Rectal smooth muscle tissue (tissue), 1 donor: Measurements from ENCODE around the gene DYRK2.
"Not testable (repeated sequence)": the region's sequence is repeated elsewhere in the genome, so short reads cannot be mapped to it uniquely, and the experiment has no call there.

Experiments
- H3K27ac ChIP-seq: one replicate; pipeline ENCODE4 v1.7.0; 2013; ENCODE audit warnings: low read depth, low read length, inconsistent platforms
- H3K27me3 ChIP-seq: one replicate; pipeline ENCODE4 v1.7.0; 2013; ENCODE audit warnings: low read length; ENCODE audit not compliant: control insufficient read depth, insufficient read depth
- H3K36me3 ChIP-seq: one replicate; pipeline ENCODE4 v1.7.0; 2013; ENCODE audit warnings: low read length; ENCODE audit not compliant: control insufficient read depth, insufficient read depth
- H3K4me1 ChIP-seq: one replicate; pipeline ENCODE4 v1.7.0; 2013; ENCODE audit warnings: low read length; ENCODE audit not compliant: control insufficient read depth, insufficient read depth
- H3K4me3 ChIP-seq: one replicate; pipeline ENCODE4 v1.7.0; 2013; ENCODE audit warnings: low read length
- H3K9ac ChIP-seq: one replicate; pipeline ENCODE4 v1.7.0; 2013; ENCODE audit warnings: low read length

Gene DYRK2

GRCh38 chr12:67664171-67664570 is 15.6 kb downstream of the DYRK2 start:
- no peaks in the 10 kb centered on the region for H3K27me3 ChIP-seq
- H3K4me3 ChIP-seq: no peak overlapping the region
- H3K4me1 ChIP-seq: peaks cover 49% of the 10 kb centered on the region
- H3K9ac ChIP-seq: no peak overlapping the region
- no peaks in the 10 kb centered on the region for H3K36me3 ChIP-seq
- no peak overlapping the region for H3K27ac ChIP-seq

DNA sequence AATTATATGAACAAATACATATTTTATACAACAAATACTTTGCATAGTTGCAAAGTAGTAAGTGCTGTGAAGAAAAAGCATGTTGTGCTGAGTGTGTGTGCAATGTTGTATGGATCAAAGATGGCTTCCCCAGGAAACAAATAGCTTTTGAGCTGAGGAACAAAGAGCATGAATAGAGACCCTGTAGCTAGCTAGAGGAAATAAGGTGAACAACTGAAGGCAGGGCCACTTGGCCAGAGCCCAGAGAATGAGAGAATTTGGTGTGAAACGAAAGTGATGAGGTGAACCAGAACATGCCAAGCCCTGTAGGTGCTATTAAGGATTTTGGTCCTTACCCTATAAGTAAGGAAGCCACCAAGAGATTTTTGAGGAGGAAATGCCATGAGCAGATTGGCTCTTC is 17.1 kb downstream of the DYRK2 start:
- Histone ChIP-seq H3K27me3 (no peaks in the 10 kb centered on the region), H3K36me3 (no peaks in the 10 kb centered on the region), H3K27ac (no peak overlapping the region), H3K4me3 (no peak overlapping the region), H3K4me1 (peaks cover 36% of the 10 kb centered on the region), H3K9ac (no peak overlapping the region)

GRCh38 chr12:67666605-67667004 is 18.1 kb downstream of the DYRK2 start:
- Histone ChIP-seq H3K27ac (peak overlapping the region; percentile 67), H3K27me3 (no peaks in the 10 kb centered on the region), H3K36me3 (no peaks in the 10 kb centered on the region), H3K4me1 (peaks cover 27% of the 10 kb centered on the region), H3K4me3 (no peak overlapping the region), H3K9ac (no peak overlapping the region)

DNA sequence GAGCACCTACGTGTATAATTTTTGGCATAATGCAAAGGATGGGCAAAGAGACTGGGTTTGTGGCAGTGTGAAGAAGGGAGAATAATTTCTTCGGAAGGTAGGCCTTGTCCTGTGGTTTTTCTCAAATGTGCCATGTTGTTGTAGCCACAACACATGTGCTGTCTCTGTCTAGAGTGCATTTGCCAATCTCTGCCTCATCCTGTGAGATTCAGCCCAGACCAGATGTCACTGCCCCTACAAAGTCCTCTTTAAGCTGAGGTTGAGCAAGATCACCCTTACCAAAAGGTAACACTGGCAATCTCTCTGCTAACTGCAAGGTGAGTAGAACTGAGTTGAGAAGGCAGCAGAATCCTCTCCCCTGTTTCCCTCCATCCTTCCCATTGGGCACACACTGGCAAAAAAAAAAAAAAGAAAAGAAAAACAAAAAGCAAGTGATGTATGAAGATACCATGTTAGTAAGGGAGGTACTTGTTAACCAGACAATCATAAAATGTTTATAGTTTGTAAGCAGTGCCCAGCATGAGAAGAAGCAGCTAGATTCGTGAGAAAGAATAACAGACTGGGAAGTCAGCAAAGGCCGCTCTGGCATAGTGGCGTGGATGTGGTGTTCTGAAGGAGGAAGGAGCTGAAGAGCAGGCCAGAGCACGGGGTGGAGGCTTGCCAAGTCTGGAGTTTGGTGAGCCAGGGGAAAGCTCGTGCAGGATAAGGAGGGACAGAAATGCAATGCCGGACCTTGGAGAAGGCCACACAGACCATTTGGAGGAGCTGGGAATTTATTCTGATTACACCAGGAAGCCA is 18.9 kb downstream of the DYRK2 start:
- Histone ChIP-seq H3K4me1 (peaks cover 23% of the 10 kb centered on the region), H3K9ac (no peak overlapping the region), H3K27me3 (no peaks in the 10 kb centered on the region), H3K4me3 (no peak overlapping the region), H3K36me3 (no peaks in the 10 kb centered on the region), H3K27ac (peak overlapping the region; percentile 67)

DNA sequence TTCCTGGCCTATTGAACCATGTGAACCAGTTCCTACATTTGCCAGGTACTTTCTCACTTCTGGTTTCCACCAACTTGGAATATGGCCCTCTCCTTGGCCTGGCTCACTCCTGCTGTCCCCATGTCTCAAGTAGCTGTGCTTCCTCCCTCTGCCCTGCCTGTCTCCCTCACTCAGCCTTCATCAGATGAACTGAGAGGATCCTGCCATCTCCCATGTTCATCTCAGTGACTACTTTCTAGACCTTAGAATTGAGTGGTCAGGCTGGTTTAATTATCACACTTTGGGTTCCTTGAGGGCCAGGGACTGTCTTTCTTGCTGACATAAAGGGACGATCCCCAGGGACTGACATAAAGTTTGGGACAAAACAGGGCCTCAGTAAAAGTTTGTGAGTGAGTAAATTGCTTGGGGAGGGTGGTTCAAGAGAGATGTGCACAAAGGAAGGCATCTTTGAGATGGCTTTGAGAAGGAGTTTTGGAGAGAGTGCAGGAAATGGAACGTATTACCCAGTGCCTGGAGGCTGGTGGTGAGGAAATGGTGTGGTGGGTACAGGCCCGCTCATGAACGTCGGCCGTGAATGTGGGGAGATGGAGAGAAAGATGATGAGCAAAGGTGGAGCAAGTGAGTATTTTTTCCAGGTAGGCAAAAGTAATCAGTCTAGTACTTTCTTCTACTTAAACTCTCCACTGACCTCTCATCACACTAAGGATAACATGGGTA is 20.8 kb downstream of the DYRK2 start:
- H3K9ac ChIP-seq: no peak overlapping the region
- H3K4me3 ChIP-seq: no peak overlapping the region
- no peaks in the 10 kb centered on the region for H3K36me3 ChIP-seq
- no peaks in the 10 kb centered on the region for H3K27me3 ChIP-seq
- peaks cover 10% of the 10 kb centered on the region for H3K4me1 ChIP-seq
- no peak overlapping the region for H3K27ac ChIP-seq

DNA sequence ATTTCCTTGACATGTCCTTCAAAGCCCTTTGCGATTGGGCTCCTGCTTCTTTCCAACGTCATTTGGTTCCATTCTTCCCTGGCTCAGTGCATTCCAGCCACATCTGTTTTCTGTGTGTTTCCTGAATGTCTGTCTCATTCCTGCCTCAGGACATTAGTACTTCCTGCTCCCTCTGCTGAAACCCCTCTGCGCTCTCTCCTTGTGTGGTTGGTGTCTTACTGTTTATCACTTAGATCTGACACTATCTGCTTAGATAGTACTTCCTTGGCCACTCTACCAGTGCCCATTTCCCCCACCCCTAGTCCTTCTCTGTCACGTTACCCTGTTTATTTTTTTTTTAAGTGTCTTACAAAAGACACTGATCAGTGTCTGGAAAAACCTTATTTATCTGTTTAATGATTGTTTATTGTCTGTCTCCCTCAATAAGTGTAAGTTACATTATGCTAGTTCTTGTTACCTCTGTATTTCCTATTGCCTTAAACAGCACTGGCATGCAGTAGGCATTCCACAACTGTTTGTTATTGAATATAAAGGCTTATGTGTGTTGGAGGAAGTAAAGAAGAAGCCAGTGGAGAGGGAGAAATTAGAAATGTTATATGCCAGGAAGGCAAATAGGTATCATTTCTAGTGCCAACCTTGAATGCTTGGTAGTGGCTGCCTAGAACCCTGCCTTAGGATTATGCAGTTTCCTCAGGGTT is 21.5 kb downstream of the DYRK2 start:
- H3K9ac ChIP-seq: no peak overlapping the region
- peaks cover 9% of the 10 kb centered on the region for H3K4me1 ChIP-seq
- no peaks in the 10 kb centered on the region for H3K36me3 ChIP-seq
- no peaks in the 10 kb centered on the region for H3K27me3 ChIP-seq
- H3K27ac ChIP-seq: no peak overlapping the region
- H3K4me3 ChIP-seq: no peak overlapping the region

- Histone ChIP-seq H3K9ac (no peak overlapping the region), H3K4me1 (peaks cover 9% of the 10 kb centered on the region), H3K27ac (no peak overlapping the region), H3K36me3 (no peaks in the 10 kb centered on the region), H3K27me3 (no peaks in the 10 kb centered on the region), H3K4me3 (no peak overlapping the region)
These were observed 22.9 kb downstream of the DYRK2 start for GRCh38 chr12:67671419-67671818.

DNA sequence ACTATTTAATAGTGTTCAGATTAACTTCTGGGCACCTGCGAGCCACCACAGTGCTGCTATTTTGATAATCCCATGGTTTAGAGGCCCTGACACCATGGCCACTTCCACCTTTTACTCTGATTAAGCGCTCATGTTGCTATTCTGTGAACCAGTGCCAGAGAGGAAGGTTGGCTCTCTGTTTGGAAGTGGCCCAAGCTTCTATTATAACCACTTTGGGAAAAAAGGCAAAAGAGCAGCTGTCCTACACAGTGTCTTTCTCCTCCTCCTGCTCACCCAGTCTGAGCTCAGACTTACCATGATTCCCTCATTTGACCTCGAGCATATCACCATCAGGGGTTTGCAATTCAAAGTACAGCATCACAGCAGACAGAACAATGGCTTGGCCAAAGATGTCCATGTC is 23.3 kb downstream of the DYRK2 start:
- no peak overlapping the region for H3K4me3 ChIP-seq
- H3K36me3 ChIP-seq: no peaks in the 10 kb centered on the region
- H3K9ac ChIP-seq: no peak overlapping the region
- no peaks in the 10 kb centered on the region for H3K27me3 ChIP-seq
- no peak overlapping the region for H3K27ac ChIP-seq
- H3K4me1 ChIP-seq: peaks cover 5% of the 10 kb centered on the region

DNA sequence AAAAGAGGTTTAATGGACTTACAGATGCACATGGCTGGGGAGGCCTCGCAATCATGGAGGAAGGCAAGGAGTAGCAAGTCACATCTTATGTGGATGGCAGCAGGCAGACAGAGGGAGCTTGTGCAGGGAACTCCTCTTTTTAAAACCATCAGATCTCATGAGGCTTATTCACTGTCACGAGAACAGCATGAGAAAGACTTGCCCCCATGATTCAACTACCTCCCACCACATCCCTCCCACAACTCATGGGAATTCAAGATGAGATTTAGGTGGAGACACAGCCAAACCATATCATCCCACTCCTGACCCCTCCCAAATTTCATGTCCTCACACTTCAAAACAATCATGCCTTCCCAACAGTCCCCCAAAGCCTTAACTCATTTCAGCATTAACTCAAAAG is 24.0 kb downstream of the DYRK2 start:
- not testable (repeated sequence) for H3K4me1 ChIP-seq, H3K27ac ChIP-seq, H3K4me3 ChIP-seq, H3K36me3 ChIP-seq, H3K27me3 ChIP-seq, H3K9ac ChIP-seq

GRCh38 chr12:67673509-67673908 is 25.0 kb downstream of the DYRK2 start:
- H3K4me3 ChIP-seq, H3K27ac ChIP-seq, H3K9ac ChIP-seq, H3K36me3 ChIP-seq, H3K4me1 ChIP-seq, H3K27me3 ChIP-seq: not testable (repeated sequence)

- no peaks in the 10 kb centered on the region for H3K36me3 ChIP-seq
These were observed 25.9 kb downstream of the DYRK2 start for GRCh38 chr12:67674417-67674816.

GRCh38 chr12:67676624-67677023 is 28.1 kb downstream of the DYRK2 start:
- Histone ChIP-seq H3K27ac (no peak overlapping the region), H3K9ac (no peak overlapping the region), H3K36me3 (no peaks in the 10 kb centered on the region), H3K4me3 (no peak overlapping the region), H3K4me1 (peaks cover 18% of the 10 kb centered on the region), H3K27me3 (no peaks in the 10 kb centered on the region)

More at GRCh38 chr12:67674417-67674816, 25.9 kb downstream of the DYRK2 start:
- H3K4me1 ChIP-seq: peaks cover 7% of the 10 kb centered on the region
- H3K9ac ChIP-seq: no peak overlapping the region
- no peaks in the 10 kb centered on the region for H3K27me3 ChIP-seq
- H3K27ac ChIP-seq: no peak overlapping the region
- H3K4me3 ChIP-seq: no peak overlapping the region
